ENCODE measurements around the gene SLC10A3. TPM values are rescaled to one million over a fixed set of nuclear protein-coding genes. Genes with fewer than 3 reads are reported as not detected.

The SLC10A3 gene
- polyA plus RNA-seq, 6 donors from 2014 or later, result 33.5 to 65.1 (median 38.0) TPM

DNA sequence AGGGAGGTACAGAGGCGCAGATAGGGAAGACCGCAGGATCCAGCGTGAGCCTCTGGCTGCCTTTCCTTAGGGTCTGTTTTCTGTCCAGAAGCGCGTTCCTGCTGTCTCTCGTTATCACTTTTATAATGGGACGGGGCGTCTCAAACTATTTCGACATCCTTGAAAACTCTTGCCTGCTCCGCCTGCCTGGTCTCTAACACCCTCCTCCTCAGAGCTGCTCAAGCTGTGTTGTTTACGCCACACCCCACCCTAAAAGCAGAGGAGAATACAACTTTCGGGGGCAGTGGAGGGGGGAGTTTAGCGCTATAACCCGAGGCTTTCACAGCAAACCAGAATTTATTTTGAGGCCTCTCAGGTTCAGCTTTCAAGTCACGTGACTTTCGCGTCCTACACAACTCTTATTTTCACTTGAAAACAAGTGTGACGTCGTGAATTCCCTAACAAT, 26.2 kb upstream of the SLC10A3 start:
- Mint-ChIP-seq H3K4me1 (peaks cover 15 to 21% (median 19%) of the 10 kb centered on the region in 3 donors), H3K27me3 (no peaks in the 10 kb centered on the region), H3K36me3 (no peaks in the 10 kb centered on the region), H3K4me3 (peak overlapping the region; percentile 81 to 93 (median 86)), H3K27ac (peak overlapping the region; percentile 16 to 94 (median 80)), H3K9me3 (peaks cover 0 to 4% (median 0%) of the 10 kb centered on the region in 7 donors)
- ATAC-seq (ENCODE audit: low read depth in 2 of 2) (peak; percentile 20 to 27), DNase-seq (no peak)

DNA sequence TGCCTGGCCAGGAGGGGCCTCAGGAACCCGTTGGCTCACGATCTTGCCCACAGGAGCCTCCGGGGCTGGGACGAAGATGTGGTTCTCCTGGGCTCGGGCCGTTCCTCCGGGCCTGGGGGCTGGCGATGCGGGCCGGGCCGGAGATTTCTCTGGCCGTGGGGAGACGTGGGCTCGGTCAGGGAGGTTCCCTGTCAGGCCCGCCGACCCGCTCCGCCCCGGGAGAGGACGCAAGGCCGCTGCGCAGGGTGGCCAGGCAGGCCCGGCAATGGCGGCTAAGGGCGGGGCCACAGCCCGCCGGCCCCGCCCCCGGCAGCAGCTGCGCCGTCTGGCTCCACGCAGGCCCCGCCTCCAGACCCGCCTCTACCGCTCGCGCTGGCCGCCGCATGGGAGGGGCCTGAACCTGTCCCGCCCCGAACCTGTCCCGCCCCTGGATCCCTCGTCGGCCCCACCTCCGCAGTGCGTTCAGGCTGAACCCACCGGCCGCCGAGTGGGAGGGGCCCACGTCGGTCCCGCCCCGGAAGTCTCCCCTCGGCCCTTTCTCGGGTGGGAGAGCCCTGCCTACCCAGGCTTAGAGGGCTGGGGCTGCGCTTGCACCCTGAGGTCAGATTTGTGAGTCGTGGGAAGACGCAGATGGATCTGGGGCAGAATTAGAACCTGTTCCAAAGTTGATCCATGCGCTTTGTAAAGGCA, 25.7 kb upstream of the SLC10A3 start, which contains the start of gene FAM3A:
FAM3A (minus strand) TSS at position 267 of the 690 bp plus-strand sequence. CDS start 460 bp downstream, outside the sequence.
- Mint-ChIP-seq H3K4me1 (peaks cover 15 to 22% (median 21%) of the 10 kb centered on the region in 3 donors), H3K27me3 (no peaks in the 10 kb centered on the region), H3K27ac (peak within 1 kb of the TSS; percentile 56 to 94 (median 88)), H3K36me3 (no peaks in the 10 kb centered on the region), H3K9me3 (peaks cover 0 to 4% (median 0%) of the 10 kb centered on the region in 7 donors), H3K4me3 (peak within 1 kb of the TSS; percentile 81 to 93 (median 86))
- DNase-seq (peak; percentile 88), ATAC-seq (ENCODE audit: low read depth in 2 of 2) (peak; percentile 90 to 92)

DNA sequence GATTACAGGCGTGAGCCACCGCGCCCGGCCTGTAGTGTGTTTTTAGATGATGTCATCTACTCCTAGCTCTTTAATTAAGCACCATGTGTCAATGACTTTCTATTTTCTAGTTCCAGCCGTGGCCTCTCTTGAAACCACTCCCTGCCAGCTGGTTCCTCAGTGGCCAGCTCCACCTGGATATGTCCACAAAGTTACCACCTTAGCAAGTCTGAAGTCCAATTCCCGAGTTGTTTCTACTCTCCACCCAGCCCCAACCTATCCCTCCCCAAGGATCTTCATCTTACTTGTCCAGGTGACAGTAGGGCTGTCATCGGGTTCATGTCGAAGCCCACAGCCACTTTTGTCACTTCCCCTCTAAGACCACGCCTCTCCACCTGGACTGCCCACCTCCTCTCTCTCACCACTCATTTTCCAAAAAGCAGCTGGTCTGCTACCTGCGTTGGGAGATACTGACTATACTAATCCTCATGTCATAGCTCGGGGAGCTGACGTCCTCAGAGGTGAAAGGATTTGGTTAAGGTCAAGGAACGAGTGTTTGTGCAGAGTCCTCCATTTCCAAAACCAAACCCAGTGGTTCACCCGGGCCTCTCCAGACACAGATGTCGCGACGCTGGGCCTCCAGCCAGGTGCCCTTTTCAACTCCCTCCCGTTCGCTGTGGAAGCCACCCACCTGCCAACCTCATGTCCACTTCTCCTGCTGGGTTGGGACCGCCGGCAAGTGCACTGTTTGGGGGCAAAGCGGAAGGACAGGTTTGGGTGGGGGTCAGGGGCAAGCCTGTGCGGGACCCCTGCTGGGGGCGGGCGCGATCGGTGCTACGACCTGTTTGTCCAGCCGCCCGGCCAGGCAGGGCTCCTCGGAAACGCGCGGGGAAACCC, 24.9 kb upstream of the SLC10A3 start:
- Mint-ChIP-seq H3K4me1 (peaks cover 15 to 25% (median 25%) of the 10 kb centered on the region in 3 donors), H3K36me3 (no peaks in the 10 kb centered on the region), H3K4me3 (peak overlapping the region; percentile 81 to 93 (median 82)), H3K27ac (peak overlapping the region; percentile 56 to 91 (median 88)), H3K9me3 (peaks cover 0 to 4% (median 0%) of the 10 kb centered on the region in 7 donors), H3K27me3 (no peaks in the 10 kb centered on the region)
- DNase-seq, result peak; percentile 21
- peak in 1 of 2 donors; percentile 18 for ATAC-seq (ENCODE audit: low read depth in 2 of 2)

DNA sequence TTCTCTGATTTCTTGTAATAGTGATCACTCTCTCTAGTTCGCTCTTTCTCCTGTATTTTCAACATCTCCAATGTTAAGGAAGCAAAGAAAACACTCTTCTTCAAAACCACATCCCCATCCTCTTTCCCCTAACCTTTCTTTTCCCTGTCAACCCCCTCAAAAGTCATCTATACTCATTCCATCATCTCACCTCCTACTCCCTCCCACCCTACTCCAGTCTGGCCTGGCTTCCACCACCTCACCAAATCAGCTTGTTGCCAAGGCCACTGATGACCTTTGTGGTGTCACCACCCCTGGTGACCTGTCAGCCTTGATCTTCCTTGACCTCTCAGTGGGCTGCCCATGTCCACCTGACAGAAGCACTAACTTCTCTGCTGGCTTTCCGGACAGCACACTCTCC, 23.3 kb upstream of the SLC10A3 start:
- peak overlapping the region in 4 of 6 donors; percentile 28 to 56 (median 43) for H3K27ac Mint-ChIP-seq
- peak overlapping the region in 6 of 8 donors; percentile 9 to 61 (median 46) for H3K4me3 Mint-ChIP-seq
- H3K9me3 Mint-ChIP-seq, result peaks cover 0 to 8% (median 0%) of the 10 kb centered on the region in 7 donors
- no peak for DNase-seq
- H3K4me1 Mint-ChIP-seq, result peaks cover 15 to 29% (median 25%) of the 10 kb centered on the region in 3 donors
- ATAC-seq (ENCODE audit: low read depth in 2 of 2), result no peak
- peaks cover 11 to 12% of the 10 kb centered on the region in 2 donors for H3K36me3 Mint-ChIP-seq
- no peaks in the 10 kb centered on the region for H3K27me3 Mint-ChIP-seq

DNA sequence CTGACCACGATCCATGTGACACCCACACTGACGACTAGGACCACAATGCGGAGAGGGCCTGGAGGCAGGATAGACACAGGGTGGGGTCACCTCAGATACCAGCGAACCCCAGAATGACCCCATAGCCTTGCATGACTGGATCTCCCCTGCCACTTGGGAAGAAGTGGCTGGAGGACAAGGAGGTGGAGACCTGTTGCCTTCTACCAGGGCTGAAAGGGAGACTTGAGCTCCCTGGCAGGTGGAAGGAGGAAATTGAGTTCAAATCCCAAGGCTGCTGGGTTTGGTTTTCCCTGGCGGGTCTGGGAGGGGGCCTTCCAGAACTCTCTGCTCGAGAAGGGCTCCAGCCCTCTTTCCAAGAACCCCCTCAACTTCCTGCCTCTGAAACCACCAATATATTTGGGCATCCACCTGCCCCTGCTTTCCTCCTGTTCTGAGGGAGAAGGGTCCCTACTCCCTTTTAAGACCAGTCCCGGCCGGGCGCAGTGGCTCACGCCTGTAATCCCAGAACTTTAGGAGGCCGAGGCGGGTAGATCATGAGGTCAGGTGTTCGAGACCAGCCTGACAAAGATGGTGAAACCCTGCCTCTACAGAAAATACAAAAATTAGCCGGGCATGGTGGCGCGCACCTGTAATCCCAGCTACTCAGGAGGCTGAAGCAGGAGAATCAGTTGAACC, 22.6 kb upstream of the SLC10A3 start:
- ATAC-seq (ENCODE audit: low read depth in 2 of 2) (no peak), DNase-seq (no peak)
- peaks cover 0 to 8% (median 2%) of the 10 kb centered on the region in 7 donors for H3K9me3 Mint-ChIP-seq
- H3K36me3 Mint-ChIP-seq, result peaks cover 11 to 16% of the 10 kb centered on the region in 2 donors
- peak overlapping the region in 1 of 6 donors; percentile 33 for H3K27ac Mint-ChIP-seq
- H3K4me1 Mint-ChIP-seq, result peaks cover 15 to 29% (median 25%) of the 10 kb centered on the region in 3 donors
- no peaks in the 10 kb centered on the region for H3K27me3 Mint-ChIP-seq
- H3K4me3 Mint-ChIP-seq, result peak overlapping the region in 1 of 8 donors; percentile 15

DNA sequence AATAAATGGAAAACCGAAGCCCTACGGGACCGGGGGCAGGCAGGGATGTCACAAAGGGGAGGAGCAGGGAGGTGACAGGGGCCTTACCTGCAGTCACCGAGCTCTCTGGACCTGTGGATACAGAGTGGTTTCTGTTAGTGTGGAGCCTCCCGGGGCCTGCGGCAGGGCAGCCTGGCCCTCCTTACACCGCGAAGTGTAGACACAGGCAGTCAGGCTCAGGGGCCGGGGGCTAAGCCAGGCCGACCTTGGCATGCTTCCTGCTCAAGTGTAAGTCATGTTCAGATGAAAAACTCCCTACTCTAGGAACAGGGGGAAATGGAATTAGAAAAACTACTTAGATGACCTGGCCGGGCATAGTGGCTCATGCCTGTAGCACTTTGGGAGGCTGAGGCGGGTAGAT, 21.3 kb upstream of the SLC10A3 start:
- peaks cover 15 to 28% (median 20%) of the 10 kb centered on the region in 3 donors for H3K4me1 Mint-ChIP-seq

DNA sequence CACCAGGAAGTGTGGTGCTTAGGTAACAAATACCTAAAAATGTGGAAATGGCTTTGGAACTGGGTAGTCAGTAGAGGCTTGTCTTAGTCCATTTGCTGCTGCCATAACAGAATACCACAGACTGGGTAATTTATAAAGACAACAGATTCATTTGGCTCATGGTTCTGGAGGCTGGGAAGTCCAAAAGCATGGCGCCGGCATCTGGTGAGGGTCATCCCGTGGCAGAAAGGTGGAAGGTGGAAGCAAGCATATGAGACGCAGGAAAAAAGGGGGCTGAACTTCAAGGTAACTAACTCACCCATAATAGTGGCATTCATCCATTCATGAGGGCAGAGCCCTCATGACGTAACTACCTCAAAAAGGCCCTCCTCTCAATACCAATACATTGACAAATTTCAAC, 19.0 kb upstream of the SLC10A3 start:
- Mint-ChIP-seq H3K36me3 (peaks cover 11 to 16% of the 10 kb centered on the region in 2 donors), H3K27ac (no peak overlapping the region), H3K27me3 (no peaks in the 10 kb centered on the region), H3K4me3 (no peak overlapping the region), H3K9me3 (peaks cover 0 to 8% (median 2%) of the 10 kb centered on the region in 7 donors), H3K4me1 (peaks cover 8 to 17% (median 10%) of the 10 kb centered on the region in 3 donors)
- ATAC-seq (ENCODE audit: low read depth in 2 of 2) (no peak), DNase-seq (no peak)

More for the DNA sequence above, 21.3 kb upstream of the SLC10A3 start:
- no peak for DNase-seq
- no peaks in the 10 kb centered on the region for H3K27me3 Mint-ChIP-seq
- ATAC-seq (ENCODE audit: low read depth in 2 of 2), result no peak
- H3K36me3 Mint-ChIP-seq, result peaks cover 11 to 16% of the 10 kb centered on the region in 2 donors
- no peak overlapping the region for H3K4me3 Mint-ChIP-seq
- H3K27ac Mint-ChIP-seq, result peak overlapping the region in 4 of 6 donors; percentile 0 to 92 (median 72)
- H3K9me3 Mint-ChIP-seq, result peaks cover 0 to 8% (median 2%) of the 10 kb centered on the region in 7 donors

DNA sequence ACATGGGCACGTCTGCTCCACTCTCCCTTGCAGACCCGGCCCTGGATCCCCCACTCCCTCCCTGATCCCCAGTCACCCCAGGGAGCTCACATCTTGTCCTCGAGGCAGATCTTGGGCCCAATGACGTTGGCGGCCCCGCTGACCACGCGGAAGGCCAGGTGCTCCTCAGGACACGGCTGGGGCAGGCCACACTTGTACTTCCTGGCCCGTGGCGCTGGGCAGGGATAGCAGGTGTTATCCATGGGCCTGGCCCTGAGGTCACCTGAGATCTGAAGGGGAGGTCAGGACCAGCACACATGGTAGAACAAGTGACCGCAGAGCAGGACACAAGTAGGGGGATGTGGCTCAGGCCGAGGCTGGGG, 17.9 kb upstream of the SLC10A3 start:
- Mint-ChIP-seq H3K27me3 (no peaks in the 10 kb centered on the region), H3K9me3 (peaks cover 0 to 4% (median 2%) of the 10 kb centered on the region in 7 donors), H3K4me1 (peaks cover under 1 to 10% (median 4%) of the 10 kb centered on the region in 3 donors), H3K4me3 (no peak overlapping the region), H3K27ac (peak overlapping the region in 2 of 6 donors; percentile 63 to 69), H3K36me3 (peaks cover 11 to 16% of the 10 kb centered on the region in 2 donors)
- DNase-seq (no peak), ATAC-seq (ENCODE audit: low read depth in 2 of 2) (no peak)

DNA sequence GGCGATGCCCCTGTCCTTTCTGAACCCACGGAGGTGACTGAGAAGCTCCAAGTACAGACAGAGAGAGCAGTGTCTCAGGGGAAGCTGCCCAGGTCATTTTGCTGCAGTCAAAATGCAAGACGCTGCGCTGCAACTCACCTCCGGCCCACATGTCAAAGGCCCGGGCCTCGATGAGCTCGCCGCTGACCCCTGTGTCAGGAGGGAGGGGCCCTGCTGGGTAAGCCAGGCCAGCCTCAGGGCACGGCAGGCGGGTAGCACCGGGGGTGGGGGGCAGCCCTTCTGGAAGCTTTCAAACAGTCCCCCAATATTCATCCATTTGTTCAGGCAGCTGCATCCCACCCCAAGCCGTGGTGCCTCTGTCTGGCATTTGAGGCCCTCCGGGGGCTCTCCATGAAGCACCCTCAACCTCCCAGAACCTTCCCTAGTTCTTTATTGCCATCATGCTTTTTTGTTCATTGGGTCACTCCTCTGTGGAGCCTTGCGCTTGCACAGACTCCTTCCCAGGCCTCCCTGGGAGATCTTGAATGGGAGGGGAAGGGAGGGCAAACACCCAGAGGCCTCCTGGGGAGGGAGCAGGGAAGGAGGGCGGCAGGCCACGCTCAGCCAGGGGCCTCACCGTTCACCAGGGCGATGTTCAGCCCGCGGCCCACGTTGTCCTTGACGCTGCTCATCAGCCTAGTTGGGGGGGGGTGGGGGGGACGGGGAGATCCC, 17.4 kb upstream of the SLC10A3 start:
- no peaks in the 10 kb centered on the region for H3K27me3 Mint-ChIP-seq
- peaks cover 0 to 4% (median 2%) of the 10 kb centered on the region in 7 donors for H3K9me3 Mint-ChIP-seq
- peaks cover 11 to 16% of the 10 kb centered on the region in 2 donors for H3K36me3 Mint-ChIP-seq
- H3K4me1 Mint-ChIP-seq, result peaks cover 0 to 10% (median 4%) of the 10 kb centered on the region in 3 donors
- no peak overlapping the region for H3K4me3 Mint-ChIP-seq
- H3K27ac Mint-ChIP-seq, result no peak overlapping the region
- DNase-seq, result no peak
- ATAC-seq (ENCODE audit: low read depth in 2 of 2), result no peak

DNA sequence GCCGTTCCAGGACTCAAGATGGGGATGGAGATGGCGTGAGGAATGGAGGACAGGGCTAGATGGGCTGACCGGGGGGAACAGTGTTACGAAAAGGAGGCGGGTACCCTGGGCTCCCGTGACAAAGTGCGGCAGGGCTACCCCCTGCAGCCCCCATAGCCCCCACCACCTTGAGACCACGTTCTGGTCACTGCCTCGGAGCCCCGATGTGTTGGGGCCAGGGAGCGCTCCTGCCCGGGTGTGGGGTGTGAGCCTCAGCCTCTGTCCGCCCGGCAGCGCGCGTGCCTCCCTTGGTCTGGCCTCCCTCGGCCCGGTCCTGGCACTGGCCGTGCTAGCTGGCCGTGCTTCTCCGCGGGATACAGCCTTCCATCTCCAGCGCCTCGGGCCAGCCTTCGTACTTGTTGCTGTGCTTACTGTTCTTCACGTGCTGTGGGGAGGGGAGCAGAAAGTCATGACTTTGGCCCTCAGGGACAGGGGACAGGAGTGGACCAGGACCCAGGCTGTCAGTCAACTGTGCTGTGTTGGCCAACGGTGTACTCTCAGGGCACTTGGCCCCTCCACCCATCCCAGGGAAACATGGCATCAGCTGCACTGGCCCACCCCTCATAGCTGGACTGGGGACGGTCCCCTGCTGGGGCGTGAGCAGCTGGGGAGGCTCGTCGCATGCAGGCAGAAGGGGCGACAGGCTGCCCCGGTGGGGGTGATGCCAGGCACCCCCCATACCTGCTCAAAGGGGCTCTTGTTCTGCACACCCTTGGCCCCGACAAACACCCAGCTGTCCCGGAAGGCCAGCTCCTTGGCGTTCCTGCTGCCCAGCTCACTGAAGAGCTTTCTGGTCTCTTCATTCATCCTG, 16.3 kb upstream of the SLC10A3 start:
- Mint-ChIP-seq H3K9me3 (peaks cover 0 to 4% (median 2%) of the 10 kb centered on the region in 7 donors), H3K27ac (no peak overlapping the region), H3K4me3 (no peak overlapping the region), H3K36me3 (peaks cover 11 to 16% of the 10 kb centered on the region in 2 donors), H3K4me1 (peaks cover 0 to 10% (median 4%) of the 10 kb centered on the region in 3 donors), H3K27me3 (no peaks in the 10 kb centered on the region)
- ATAC-seq (ENCODE audit: low read depth in 2 of 2) (no peak), DNase-seq (no peak)

DNA sequence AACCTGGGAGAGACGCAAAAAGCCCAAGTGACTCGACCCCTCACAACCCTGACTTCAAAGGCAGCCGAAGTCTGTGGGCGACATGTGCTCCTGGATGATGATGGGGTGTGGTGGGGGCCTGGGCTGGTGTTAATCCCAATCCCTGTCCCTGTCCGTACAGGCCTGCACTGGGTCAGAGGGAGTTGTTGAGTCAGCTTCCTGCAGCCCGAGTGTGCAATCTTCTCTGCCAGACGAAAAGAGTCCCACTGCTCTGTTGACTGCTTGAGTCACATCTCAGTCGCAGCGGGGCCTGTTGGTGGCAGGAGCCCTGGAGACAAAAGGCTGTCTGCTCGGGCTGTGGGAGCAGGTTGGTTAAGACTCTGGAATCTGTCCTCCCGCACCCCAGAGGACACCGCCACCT, 15.3 kb upstream of the SLC10A3 start:
- Mint-ChIP-seq H3K27me3 (no peaks in the 10 kb centered on the region), H3K4me1 (peaks cover 0 to 4% (median 0%) of the 10 kb centered on the region in 3 donors), H3K4me3 (no peak overlapping the region), H3K9me3 (peaks cover 0 to 4% (median 2%) of the 10 kb centered on the region in 7 donors), H3K27ac (no peak overlapping the region), H3K36me3 (peaks cover 11 to 16% of the 10 kb centered on the region in 2 donors)
- ATAC-seq (ENCODE audit: low read depth in 2 of 2), result no peak
- DNase-seq, result no peak
